Superior temporal gyrus (tissue), 1 donor: Measurements from ENCODE around the gene RHBG.
"Not testable (repeated sequence)": the region's sequence is repeated elsewhere in the genome, so short reads cannot be mapped to it uniquely, and the experiment has no call there.

ENCODE experiments used
- DNase-seq: peaks from one replicate; pipeline ENCODE4 v3.0.0-alpha.2; 2016; ENCODE audit errors: extremely low spot score

The RHBG gene

GRCh38 chr1:156359973-156360372 is 9.0 kb upstream of the RHBG start:
- no peak for DNase-seq

- DNase-seq = no peak
Observed at GRCh38 chr1:156360534-156360933, 8.5 kb upstream of the RHBG start.

DNA sequence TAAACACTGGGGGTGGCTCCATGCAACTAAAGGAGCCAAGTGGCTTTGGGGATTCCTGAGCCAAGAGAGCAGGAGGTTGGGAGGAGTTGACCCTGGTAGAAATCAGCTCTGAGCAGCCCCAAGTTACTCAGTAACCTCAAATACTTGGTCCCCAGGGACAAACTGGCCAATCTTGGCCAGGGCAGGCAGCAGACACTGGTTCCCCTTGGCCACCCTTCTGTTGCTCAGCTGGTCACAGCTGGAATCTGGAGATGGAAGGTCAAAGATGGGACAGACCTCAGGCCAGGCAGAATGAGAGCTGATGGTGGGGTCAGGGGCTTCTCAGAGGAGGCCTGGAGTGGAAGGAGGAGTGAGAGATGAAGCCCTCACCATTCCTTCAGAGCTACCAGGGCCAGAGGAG is 3.3 kb upstream of the RHBG start:
- no peak for DNase-seq

DNA sequence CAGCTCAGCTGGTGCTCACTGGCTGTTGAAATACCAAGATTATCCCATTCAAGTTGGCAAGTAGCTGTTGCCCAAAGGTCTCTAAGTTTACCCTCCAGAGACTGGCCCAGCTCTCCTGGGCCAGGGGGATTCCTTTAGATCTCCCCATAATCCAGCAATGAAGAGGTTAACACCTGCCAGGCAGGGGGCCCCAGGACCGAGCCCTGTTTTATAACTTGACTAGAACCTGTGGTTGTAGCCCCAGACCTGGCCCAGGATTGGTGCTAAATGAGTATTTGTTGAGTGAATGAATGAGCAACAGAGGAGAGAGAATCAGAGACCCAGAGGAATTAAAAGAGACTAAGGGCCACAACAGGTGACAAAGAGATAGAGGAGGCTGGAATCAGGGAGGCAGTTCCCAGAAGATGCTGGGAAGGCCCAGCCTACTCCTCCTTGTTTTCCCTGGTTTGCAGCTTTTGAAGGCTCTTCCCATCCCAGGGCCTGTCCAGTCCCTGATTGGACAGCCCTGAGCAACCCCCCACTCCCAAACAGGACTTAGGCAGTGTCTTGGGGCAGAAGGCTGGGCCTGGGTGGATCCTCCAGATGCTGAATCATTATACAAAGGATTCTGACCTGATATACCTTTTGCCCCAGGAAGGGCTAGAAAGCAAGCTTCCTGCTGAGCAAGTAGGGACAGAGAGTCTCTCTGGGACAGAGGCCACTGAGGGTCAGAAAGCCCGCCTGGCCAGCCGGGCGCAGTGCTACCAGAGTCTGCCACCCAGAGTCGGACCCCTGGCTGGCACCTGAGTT is 2.4 kb upstream of the RHBG start:
- DNase-seq = no peak

DNA sequence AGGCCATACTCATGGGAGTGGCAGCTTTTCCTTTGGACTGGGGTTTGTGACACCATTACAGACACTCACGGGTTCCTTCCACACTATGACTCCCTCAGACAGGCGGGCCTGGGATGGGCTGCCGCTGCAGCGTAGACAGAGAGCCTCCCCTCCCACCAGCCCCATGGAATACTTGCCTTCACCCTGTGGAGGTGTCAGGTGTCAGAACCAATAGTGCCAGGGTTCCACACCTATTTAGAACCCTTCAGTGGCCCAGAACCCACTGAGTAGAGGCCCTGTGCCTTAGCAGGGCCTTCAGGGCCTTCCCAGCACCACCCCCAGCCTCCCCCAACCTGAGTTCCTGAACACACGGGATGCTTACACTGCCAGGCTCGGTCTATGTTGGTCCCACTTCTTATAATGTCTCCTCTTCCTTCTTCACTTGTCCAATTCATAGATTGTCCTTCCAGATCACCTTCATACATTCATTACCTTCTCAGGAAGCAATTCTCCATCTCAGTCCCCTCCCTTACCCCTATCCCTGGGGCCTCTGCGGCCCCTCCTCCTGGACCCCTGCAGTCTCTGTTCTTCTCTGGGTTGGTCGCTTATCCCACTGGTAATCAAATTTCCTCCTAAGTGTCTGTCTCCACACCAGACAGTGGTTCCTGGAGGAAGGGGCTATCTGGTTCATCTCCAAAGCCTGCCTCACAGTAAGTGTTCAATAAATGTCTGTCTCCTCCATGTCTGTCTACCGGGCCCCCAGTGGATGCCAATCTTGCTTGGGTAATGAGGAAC is 1.4 kb upstream of the RHBG start:
- no peak for DNase-seq

- DNase-seq = no peak
Observed at GRCh38 chr1:156368157-156368658, 803 bp upstream of the RHBG start.

- DNase-seq = not testable (repeated sequence)
Observed at GRCh38 chr1:156369685-156370286, 775 bp downstream of the RHBG start.

- DNase-seq = no peak
Observed at GRCh38 chr1:156371553-156372264, 2.7 kb downstream of the RHBG start.

GRCh38 chr1:156372265-156372586 is 3.2 kb downstream of the RHBG start:
- DNase-seq = no peak

GRCh38 chr1:156372876-156373275 is 3.9 kb downstream of the RHBG start:
- no peak for DNase-seq

DNA sequence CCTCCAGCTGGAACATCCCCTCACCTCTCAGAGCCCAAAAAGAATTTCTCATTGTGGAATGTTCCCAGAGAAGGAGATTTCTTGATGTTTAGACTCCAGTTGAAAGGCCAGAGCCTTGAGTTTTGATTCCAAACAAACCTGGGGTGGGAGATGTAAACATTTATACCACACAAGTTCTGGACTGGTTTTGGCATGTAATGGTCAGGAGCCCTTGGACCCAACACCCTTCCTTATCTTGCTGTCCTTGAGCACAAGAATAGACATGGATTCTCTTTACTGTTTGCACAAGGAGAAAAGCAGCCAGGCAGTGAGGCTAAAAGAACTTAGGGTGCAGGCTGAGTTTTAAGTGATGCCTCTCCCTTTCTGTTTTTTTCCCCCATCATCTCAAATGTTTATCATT is 4.5 kb downstream of the RHBG start:
- DNase-seq = no peak

GRCh38 chr1:156376146-156376545 is 7.1 kb downstream of the RHBG start:
- DNase-seq = no peak

GRCh38 chr1:156376958-156377919 is 8.2 kb downstream of the RHBG start:
- no peak for DNase-seq

GRCh38 chr1:156378557-156378956 is 9.5 kb downstream of the RHBG start:
- DNase-seq = no peak

DNA sequence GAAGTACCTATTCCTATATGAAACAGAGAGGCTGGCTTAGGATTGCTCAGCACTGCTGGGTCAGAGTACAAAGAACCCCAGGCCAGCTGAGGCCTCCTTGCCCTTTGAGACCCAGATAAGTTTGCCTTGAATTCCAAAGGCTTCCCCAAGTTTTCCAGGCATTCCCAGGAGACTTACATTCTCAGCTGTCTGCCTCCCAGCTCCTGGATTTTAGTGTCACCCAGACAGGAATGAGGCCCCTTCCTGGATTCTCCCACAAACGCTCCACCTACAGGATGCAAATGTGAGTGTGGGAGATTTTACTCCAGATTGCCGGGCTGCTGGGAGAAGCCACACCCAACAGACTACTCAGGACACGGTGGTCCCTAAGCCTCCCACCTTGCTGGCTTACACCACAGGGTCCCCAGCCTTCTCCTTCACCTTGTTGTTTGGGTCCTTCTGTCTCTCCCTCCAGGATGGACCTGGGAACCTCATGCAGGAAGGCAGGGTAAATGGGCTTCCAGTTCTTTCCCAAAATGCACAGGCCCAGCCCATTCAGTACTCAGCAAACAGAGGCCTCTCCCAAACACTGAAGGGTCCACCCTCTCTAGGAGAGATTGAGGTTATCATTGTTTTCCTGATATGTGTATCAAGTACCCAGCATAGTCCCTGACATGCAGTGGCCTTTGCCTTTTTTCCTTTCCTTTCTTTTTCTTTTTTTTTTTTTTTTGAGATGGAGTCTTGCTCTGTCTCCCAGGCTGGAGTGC is 10.6 kb downstream of the RHBG start:
- DNase-seq = no peak

- DNase-seq = no peak
Observed at GRCh38 chr1:156382561-156382960, 13.6 kb downstream of the RHBG start.

GRCh38 chr1:156383023-156383422 is 14.0 kb downstream of the RHBG start:
- peak; percentile 90 for DNase-seq

DNA sequence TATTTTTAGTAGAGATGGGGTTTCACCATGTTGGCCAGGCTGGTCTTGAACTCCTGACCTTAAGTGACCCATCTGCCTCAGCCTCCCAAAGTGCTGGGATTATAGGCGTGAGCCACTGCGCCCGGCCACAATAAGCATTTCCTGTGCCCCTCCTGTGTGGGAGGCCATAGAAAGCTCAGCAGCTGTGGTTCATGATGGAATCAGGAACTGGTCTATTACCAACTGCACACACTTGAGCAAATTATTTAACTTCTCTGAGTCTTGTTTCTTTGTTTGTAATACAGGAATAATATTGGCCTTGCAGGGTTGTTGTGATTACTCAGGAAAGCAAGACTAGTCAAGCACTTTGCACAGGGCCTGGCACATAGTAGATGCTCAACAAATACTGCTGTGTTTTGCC is 15.0 kb downstream of the RHBG start:
- DNase-seq = no peak

DNA sequence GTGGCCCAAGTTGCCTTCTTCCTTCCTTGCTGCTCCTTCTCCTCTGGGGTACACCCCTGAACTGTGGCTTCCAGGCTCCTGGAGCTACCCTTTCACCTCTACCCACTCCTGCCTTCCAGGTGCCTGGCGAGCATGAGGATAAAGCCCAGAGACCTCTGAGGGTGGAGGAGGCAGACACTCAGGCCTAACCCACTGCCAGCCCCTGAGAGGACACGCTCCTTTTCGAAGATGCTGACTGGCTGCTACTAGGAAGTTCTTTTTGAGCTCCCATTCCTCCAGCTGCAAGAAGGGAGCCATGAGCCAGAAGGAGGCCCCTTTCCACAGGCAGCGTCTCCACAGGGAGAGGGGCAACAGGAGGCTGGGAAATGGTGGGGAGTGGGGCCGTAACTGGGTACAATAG is 15.6 kb downstream of the RHBG start:
- no peak for DNase-seq

GRCh38 chr1:156385534-156386031 is 16.6 kb downstream of the RHBG start:
- peak; percentile 93 for DNase-seq
